ENCODE results near the gene RAB1A. TPM values are rescaled to one million over a fixed set of nuclear protein-coding genes. Genes with fewer than 3 reads are reported as not detected.

RAB1A gene
- total RNA-seq, 6 experiments from 2014 or later = 204 to 230 (median 222) TPM

DNA sequence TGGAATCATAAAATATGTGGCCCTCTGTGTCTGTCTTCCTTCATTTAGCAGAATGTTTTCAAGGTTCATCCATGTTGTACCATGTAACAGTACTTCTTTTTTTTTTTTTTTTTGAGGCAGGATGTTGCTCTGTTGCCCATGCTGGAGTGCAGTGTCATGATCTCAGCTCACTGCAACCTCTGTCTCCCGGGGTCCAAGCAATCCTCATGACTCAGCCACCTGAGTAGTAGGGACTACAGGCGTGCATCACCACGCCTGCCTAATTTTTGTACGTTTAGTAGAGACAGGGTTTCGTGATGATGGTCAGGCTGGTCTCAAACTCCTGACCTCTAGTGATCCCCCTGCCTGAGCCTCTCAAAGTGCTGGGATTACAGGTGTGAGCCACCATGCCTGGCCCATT is 31.2 kb downstream of the RAB1A start:
- TF ChIP-seq, protein P1, sequence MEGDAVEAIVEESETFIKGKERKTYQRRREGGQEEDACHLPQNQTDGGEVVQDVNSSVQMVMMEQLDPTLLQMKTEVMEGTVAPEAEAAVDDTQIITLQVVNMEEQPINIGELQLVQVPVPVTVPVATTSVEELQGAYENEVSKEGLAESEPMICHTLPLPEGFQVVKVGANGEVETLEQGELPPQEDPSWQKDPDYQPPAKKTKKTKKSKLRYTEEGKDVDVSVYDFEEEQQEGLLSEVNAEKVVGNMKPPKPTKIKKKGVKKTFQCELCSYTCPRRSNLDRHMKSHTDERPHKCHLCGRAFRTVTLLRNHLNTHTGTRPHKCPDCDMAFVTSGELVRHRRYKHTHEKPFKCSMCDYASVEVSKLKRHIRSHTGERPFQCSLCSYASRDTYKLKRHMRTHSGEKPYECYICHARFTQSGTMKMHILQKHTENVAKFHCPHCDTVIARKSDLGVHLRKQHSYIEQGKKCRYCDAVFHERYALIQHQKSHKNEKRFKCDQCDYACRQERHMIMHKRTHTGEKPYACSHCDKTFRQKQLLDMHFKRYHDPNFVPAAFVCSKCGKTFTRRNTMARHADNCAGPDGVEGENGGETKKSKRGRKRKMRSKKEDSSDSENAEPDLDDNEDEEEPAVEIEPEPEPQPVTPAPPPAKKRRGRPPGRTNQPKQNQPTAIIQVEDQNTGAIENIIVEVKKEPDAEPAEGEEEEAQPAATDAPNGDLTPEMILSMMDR (IDR thresholded peaks at IDR 0.05) = no peak
- Mint-ChIP-seq H3K4me1 (ENCODE audit: low read depth) (peaks cover 32% of the 10 kb centered on the region), H3K27me3 (ENCODE audit: insufficient read depth) (no peaks in the 10 kb centered on the region), H3K27ac (peak overlapping the region; percentile 37), H3K4me3 (no peak overlapping the region), H3K9me3 (no peaks in the 10 kb centered on the region), H3K36me3 (ENCODE audit: low read depth) (peaks cover 35% of the 10 kb centered on the region)
- DNase-seq = no peak

DNA sequence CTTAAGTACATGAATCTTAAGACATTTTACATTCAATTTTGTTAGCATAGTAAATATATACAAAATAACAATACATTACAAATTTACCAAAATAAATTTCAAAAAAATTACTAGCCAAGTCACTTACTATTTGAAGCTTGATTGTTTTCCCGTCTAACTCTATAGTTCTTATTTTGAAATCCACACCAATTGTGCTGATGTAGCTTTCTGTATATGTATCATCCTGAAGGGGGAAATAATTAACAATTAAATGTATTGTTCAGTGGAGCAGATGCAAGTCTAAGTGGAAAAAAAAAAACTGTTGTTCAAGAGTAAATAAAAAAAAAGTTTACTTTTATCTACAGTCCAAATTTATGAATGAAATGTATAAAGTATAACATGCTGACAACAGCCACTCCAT is 32.1 kb downstream of the RAB1A start:
- Mint-ChIP-seq H3K36me3 (ENCODE audit: low read depth) (peaks cover 41% of the 10 kb centered on the region), H3K27ac (no peak overlapping the region; the same call in 1 of the 2 replicates), H3K4me3 (no peak overlapping the region), H3K9me3 (no peaks in the 10 kb centered on the region), H3K27me3 (ENCODE audit: insufficient read depth) (no peaks in the 10 kb centered on the region), H3K4me1 (ENCODE audit: low read depth) (peaks cover 32% of the 10 kb centered on the region)
- no peak for DNase-seq
- TF ChIP-seq, protein P1 (IDR thresholded peaks at IDR 0.05) = no peak

- DNase-seq = peak; percentile 23
- TF ChIP-seq, protein P1 (IDR thresholded peaks at IDR 0.05) = no peak
- H3K36me3 Mint-ChIP-seq (ENCODE audit: low read depth) = peaks cover 44% of the 10 kb centered on the region
- peak overlapping the region; percentile 15 for H3K27ac Mint-ChIP-seq
- peaks cover 32% of the 10 kb centered on the region for H3K4me1 Mint-ChIP-seq (ENCODE audit: low read depth)
- H3K4me3 Mint-ChIP-seq = no peak overlapping the region; the same call in 1 of the 2 replicates
- no peaks in the 10 kb centered on the region for H3K27me3 Mint-ChIP-seq (ENCODE audit: insufficient read depth)
- no peaks in the 10 kb centered on the region for H3K9me3 Mint-ChIP-seq
Observed at GRCh38 chr2:65096948-65097347, 33.0 kb downstream of the RAB1A start.

GRCh38 chr2:65093211-65093610 is 36.7 kb downstream of the RAB1A start:
- H3K27ac Mint-ChIP-seq = no peak overlapping the region
- H3K27me3 Mint-ChIP-seq (ENCODE audit: insufficient read depth) = no peaks in the 10 kb centered on the region
- H3K36me3 Mint-ChIP-seq (ENCODE audit: low read depth) = peaks cover 53% of the 10 kb centered on the region
- H3K4me1 Mint-ChIP-seq (ENCODE audit: low read depth) = peaks cover 29% of the 10 kb centered on the region
- TF ChIP-seq, protein P1 (IDR thresholded peaks at IDR 0.05) = no peak
- DNase-seq = no peak
- no peak overlapping the region for H3K4me3 Mint-ChIP-seq
- H3K9me3 Mint-ChIP-seq = no peaks in the 10 kb centered on the region

DNA sequence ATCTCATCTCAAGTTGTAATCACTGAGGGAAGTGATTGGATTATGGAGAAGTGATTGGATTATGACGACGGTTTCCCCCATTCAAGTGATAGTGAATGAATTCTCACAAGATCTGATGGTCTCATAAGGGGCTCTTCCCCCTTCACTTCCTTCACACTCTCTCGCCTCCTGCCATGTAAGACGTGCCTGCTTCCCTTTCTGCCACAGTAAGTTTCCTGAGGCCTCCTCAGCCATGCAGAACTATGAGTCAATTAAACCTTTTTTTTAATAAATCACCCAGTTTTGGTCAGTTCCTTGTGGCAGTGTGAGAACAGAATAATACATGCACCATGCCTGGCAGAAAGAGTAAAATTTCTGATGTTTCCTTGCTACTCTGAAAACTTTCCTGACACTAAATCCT is 37.1 kb downstream of the RAB1A start:
- no peak for DNase-seq
- no peak overlapping the region for H3K4me3 Mint-ChIP-seq
- TF ChIP-seq, protein P1 (IDR thresholded peaks at IDR 0.05) = no peak
- H3K4me1 Mint-ChIP-seq (ENCODE audit: low read depth) = peaks cover 24% of the 10 kb centered on the region
- no peaks in the 10 kb centered on the region; the same call in 1 of the 2 replicates for H3K27me3 Mint-ChIP-seq (ENCODE audit: insufficient read depth)
- no peaks in the 10 kb centered on the region for H3K9me3 Mint-ChIP-seq
- H3K36me3 Mint-ChIP-seq (ENCODE audit: low read depth) = peaks cover 53% of the 10 kb centered on the region
- peak overlapping the region; percentile 39; the same call in 1 of the 2 replicates for H3K27ac Mint-ChIP-seq

DNA sequence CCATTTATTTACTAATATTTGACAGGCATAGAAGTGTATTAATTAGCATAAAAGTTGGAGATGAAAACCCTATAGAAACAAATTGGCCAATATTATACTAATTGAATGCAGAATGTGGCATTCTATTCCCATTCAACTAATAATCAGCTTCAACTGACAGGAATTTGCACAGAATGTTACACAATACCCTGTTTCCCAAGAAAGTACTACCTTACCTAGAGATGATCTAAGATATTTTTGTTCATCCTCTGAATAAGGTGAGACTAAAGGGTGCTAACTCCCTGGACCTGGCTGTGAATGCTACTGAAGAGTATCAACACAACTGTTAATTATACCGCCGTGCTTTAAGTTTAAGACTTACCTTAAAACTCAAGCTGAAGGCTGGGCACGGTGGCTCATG is 44.8 kb downstream of the RAB1A start:
- Mint-ChIP-seq H3K27ac (no peak overlapping the region), H3K27me3 (ENCODE audit: insufficient read depth) (peaks cover 3% of the 10 kb centered on the region), H3K36me3 (ENCODE audit: low read depth) (peaks cover 68% of the 10 kb centered on the region), H3K4me1 (ENCODE audit: low read depth) (peaks cover 36% of the 10 kb centered on the region), H3K9me3 (no peaks in the 10 kb centered on the region), H3K4me3 (no peak overlapping the region)
- DNase-seq = no peak
- TF ChIP-seq, protein P1 (IDR thresholded peaks at IDR 0.05) = no peak
